GM12873 (cell line): ENCODE data around the gene OPCML.

Experiments used
- TF ChIP-seq, protein P1 (sequence below): IDR thresholded peaks from 2 replicates; pipeline ENCODE4 v1.5.1; 2012; ENCODE audit warnings: low read depth, mild to moderate bottlenecking, moderate library complexity, low read length, control low read depth; ENCODE audit not compliant: insufficient read depth; ENCODE audit errors: missing control alignments

OPCML gene

DNA sequence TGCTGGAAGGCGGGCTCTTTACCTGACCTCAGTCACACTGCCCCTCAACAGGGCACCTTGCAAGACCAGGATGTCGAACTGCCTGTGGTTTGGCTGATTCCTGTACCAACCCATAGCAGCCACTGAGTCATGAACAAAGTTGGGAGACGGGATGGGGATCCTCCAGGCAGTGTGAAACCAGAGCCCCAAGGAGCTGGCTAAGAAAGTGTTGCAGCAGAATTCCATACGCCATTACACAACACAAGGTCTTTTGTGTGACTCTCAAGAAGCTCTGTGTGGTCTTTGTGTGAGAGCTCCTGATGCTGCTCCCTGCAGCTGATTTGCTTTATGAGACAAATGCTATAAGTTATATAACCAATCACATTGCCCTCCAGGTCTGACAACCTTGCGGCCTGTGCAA, 617.7 kb downstream of the OPCML start:
- TF ChIP-seq, protein P1, sequence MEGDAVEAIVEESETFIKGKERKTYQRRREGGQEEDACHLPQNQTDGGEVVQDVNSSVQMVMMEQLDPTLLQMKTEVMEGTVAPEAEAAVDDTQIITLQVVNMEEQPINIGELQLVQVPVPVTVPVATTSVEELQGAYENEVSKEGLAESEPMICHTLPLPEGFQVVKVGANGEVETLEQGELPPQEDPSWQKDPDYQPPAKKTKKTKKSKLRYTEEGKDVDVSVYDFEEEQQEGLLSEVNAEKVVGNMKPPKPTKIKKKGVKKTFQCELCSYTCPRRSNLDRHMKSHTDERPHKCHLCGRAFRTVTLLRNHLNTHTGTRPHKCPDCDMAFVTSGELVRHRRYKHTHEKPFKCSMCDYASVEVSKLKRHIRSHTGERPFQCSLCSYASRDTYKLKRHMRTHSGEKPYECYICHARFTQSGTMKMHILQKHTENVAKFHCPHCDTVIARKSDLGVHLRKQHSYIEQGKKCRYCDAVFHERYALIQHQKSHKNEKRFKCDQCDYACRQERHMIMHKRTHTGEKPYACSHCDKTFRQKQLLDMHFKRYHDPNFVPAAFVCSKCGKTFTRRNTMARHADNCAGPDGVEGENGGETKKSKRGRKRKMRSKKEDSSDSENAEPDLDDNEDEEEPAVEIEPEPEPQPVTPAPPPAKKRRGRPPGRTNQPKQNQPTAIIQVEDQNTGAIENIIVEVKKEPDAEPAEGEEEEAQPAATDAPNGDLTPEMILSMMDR = no peak

GRCh38 chr11:132913886-132914285, 618.4 kb downstream of the OPCML start:
- TF ChIP-seq, protein P1 = no peak

- TF ChIP-seq, protein P1 = no peak
These were observed 619.0 kb downstream of the OPCML start for GRCh38 chr11:132913295-132913694.

DNA sequence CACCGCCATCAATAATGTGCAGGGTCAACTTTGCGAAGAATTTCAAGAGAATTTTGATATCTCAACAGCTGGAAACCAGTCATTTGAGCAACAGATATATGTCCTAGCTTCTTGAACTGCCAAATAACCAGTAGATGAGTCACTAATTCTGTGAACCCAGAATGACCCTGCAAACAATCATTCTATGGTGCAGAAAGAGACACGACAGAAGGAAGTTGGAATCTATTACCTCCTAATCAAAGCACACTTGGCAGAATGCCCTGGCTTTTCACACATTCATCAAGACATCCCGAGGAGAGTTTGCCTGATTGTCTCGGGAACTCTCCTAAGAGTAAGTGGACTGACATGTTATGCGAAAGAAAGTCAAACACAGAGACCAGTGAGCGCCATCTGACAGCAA, 621.1 kb downstream of the OPCML start:
- TF ChIP-seq, protein P1 = no peak

DNA sequence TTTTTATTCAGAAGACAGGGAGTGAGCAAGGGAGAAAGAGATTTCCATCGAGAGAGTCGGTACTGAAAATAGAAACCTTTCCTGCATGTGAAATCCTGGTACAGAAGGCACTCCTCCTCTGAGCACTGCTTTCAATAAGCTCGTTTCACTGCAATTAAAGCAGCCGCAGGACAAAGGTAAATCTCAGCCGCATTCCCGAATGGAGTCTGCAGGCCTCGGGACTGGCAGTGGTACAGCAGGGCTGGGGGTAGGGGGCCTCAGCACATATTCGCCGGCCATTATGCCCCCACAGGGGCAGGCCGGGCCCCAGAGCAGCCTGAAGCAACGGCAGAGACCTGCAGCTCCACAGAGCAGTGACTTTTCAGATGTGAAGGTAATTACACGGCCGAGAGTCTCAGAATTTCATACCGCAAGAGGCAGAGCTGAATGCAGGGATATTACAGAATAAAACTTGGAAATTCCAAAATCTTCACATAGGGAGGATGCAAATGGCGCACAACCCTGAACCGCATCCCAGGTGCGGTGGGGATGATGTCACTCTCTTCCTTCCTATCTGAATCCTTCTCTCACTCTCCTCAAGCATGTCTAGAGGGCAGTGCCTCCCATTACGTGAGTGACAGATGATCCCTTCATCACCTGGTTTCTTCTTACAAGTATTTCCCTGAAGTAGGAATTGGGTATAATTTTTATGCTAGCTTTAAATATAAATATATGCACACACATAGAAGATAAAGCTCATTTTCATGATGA, 622.1 kb downstream of the OPCML start:
- TF ChIP-seq, protein P1 = no peak

- TF ChIP-seq, protein P1 = no peak
These were observed 623.2 kb downstream of the OPCML start for GRCh38 chr11:132909021-132909606.

GRCh38 chr11:132908414-132908810, 623.9 kb downstream of the OPCML start:
- TF ChIP-seq, protein P1 = no peak
